ENCODE data around the gene KSR1.

KSR1 gene

GRCh38 chr17:27520491-27521185 lies 64.4 kb downstream of the KSR1 start:
- DNase-seq: no peak

DNA sequence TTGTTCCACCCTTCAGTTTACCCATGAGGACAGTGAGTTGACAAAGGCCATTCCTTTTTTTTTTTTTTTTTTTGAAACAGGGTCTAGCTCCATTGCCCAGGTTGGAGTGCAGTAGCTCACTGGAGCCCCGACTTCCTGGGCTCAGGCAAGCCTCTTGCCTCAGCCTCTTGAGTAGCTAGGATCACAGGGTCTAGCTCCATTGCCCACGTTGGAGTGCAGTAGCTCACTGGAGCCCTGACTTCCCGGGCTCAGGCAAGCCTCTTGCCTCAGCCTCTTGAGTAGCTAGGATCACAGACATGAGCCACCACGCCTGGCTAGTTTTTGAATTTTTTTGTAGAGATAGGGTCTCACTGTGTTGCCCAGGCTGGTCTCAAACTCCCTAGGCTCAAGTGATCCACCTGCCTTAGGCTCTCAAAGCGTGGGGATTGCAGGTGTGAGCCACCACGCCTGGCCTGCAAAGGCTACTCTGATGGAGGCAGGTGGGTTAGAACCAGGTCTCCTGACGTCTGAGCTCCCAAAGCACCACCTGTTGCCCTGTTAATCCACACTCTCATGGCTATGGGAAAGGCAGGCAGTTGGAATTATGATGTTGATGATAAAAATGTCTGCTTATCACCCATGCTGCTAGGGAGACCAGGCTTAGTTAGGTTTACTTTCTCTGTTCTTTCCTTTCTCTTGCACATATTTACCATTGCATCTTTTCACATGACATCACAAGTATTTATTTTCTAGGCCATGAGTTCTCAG lies 65.2 kb downstream of the KSR1 start:
- no peak for DNase-seq

DNA sequence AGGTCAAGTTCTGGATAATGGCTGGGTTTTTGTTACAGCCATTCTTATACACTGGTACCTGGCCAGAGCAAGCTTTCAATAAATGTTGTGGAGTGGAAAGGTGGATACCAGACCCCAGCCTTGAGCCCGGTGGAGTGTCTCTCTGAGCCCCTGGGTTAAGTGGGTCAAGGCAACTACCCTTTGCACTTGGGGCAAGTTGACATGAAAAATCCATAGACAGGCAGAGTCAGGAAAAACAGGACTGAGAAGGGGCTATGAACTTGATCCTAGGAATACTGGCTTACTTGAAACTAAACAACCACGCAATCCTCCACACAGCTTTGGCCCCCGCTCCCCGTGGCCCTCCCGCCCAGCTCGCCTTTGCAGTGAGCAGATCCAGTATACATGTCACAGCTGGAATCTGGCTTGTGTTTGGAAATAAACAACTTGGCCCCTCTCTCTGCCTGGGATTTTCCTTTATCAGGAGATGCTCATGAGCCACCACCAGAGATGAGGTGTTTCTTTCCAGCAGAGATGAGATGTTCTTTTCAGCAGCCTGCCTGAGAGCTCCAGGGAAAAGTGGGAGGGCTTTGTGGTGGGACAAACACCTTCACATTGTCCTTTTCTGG lies 65.9 kb downstream of the KSR1 start:
- DNase-seq: no peak

DNA sequence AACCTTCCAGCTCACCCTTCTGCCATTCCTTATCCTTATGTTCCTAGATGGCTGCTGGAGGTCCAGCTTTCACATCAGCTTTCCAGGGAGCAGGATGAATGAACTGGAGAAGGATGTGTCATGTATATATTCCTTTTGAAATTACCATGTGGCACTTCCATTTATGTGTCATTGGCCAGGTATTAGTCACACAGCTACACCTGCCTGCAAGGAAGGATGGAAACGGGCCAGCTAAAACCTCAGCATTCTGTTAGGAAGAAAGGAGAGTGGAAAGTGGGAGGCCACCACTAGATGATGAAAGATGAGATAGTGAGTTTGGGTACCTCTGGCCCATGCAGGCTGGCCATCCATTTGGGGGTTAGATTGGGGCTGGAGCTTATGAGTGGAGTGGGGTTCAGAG lies 67.5 kb downstream of the KSR1 start:
- DNase-seq: no peak

DNA sequence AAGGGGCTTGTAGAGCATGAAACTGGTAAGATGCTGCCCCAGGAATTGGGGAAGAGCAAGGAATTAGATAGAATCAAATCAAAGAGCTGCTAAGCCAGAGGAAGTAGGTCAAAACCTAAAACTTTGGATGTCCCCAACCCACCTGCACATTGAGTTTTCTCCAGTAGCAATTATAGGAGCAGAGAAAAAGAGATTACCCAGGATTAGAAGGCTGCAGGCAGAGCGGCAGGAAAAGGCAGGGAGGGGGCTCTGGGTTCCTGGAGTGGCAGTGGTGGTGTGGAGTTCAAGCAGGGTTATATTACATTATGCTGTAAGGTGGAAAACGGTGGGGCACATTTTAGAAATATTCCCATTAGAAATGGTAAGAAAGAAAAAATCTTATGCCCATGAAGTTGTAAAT lies 68.3 kb downstream of the KSR1 start:
- no peak for DNase-seq

GRCh38 chr17:27525316-27525715 lies 69.1 kb downstream of the KSR1 start:
- DNase-seq: no peak

- DNase-seq: no peak
These were observed 69.8 kb downstream of the KSR1 start for GRCh38 chr17:27525836-27526603.

GRCh38 chr17:27526604-27527002 lies 70.4 kb downstream of the KSR1 start:
- no peak for DNase-seq

GRCh38 chr17:27529230-27529796 lies 73.1 kb downstream of the KSR1 start:
- no peak for DNase-seq

GRCh38 chr17:27530764-27531391 lies 74.6 kb downstream of the KSR1 start:
- no peak for DNase-seq

GRCh38 chr17:27531469-27531961 lies 75.3 kb downstream of the KSR1 start:
- no peak for DNase-seq

DNA sequence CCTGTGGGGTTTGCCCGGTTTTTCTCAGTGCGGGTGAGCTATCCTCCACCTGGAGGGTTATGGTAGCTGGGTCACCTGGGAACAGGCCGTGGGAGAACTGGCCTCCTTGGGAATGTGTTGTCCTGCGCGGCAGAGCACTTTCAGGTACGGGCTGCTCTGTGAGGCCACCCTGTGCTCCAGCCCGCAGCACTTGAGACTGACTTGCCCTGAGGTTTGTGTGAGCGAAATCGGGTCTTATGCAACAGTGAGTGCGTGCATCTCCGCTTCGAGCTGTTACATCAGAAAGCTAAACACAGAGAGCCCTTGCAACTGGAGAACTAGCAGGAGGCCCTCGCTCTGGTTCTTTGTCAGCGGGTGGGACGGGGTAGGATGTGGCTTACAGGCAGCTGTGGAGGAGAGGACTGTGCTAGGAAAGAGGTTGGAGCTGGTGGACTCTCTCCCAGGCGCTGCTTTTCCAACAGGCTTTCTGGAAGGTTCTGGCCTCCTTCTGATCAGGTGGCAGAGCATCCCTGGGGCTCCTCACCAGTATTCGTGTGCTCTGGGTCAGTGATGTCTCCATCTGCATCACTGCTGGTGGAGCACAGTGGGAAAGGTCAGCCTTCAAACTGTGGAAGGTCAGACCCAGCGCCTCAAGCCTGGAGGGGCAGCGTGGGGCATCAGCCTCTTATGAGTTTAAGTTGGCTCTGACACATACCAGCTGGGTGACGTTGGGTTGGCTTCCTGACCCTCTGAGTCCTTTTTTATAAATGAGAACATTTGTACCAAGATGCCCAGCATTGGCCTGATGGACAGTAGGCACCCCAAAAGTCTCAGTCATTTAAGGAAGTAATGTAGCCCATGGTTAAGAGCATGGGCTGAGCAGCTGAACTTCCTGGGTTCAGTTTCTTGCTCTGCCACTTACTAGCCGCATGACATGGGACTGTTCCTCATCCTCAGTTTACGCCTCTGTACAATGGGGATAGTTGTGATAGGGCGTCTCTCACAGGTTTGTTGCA lies 76.3 kb downstream of the KSR1 start:
- DNase-seq: no peak

DNA sequence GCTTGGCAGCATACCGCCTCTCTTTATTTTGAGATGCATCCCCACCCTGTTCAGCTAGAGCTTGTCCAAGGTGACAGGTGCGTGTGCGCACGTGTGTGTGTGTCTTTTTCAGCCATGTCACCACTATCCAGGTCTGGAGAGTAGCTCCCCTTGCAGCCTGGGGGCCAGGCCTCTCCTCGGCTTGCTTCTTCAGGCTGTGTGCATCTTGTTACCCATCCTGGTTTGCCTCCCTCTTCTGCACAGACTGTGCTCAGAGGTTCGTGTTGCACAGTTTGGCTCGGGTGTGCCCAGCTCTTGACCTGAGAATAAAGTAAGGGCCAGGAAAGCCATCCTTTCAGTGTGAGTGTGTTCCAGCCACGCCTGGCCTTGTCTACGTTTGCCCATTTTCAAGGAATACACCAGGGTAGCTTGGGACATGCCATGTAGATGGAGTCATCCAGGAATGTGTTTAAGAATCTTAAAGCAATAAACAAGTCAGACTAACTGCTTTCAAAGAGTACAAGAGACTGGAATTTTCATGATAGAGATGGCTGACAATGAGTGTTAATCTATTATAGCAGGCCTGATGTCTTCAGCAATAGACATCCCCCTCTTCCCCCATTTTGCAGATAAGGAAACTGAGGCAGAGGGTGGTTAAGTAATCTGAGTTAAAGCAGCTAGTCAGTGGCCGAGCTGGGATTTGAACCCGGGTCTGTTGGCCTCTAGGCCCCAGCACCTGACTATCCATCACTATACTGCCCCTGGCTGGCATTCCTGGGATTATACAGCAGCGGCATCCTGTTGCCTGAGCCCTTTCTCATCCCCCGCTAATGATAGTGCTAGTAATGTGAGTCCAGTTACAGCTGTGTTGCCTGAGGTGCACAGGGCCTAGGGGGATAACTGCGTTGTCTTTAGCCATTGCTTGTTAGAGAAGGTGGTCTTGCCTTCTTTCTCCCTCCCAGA lies 77.9 kb downstream of the KSR1 start:
- no peak for DNase-seq

- DNase-seq: no peak
These were observed 79.1 kb downstream of the KSR1 start for GRCh38 chr17:27535178-27535928.

- DNase-seq: no peak
These were observed 79.7 kb downstream of the KSR1 start for GRCh38 chr17:27535975-27536374.

DNA sequence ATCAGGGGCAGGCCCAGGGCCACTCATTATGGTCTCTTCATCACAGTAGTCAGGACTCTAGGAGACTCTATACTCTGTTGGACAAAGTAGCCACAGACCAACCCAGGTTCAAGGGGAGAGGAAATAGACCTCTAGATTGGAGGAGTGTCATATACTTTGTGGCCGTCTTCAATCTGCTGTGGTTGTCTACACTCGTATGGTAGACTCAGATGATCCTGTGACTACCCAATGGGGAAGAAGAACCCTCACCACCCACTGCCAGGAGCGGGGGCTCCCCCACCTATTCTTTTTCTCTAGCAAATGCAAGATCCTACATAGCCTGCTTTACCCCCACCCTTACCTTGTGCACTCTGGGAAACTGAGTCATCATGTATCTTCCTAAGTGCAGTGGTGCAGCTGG lies 80.5 kb downstream of the KSR1 start:
- no peak for DNase-seq

- DNase-seq: no peak
These were observed 82.1 kb downstream of the KSR1 start for GRCh38 chr17:27538156-27538955.

DNA sequence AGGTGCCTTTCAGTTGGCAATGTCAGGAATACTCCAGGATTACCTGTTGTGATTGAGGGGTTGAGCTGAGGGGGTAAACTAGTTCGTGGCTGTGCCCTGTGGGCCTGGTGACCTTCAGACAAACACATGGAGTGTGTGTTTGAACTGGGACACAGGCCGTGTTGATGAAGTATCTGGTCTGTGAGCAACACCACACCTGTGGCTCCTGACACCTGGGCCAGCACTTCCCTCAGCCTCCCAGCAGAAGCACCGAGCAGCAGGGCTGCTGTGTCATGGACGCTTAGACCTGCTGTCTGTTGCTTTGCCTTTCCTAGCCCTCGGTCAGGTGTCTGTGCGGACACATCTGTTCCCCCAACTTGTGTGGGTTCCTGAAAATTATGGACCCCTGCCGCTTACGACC lies 82.9 kb downstream of the KSR1 start:
- no peak for DNase-seq
